ENCODE measurements around the gene MIXL1. TPM values are rescaled to one million over a fixed set of nuclear protein-coding genes. Genes with fewer than 3 reads are reported as not detected.
"Not testable (repeated sequence)": the region's sequence is repeated elsewhere in the genome, so short reads cannot be mapped to it uniquely, and the experiment has no call there.

MIXL1 gene
- total and polyA plus RNA-seq, 2 of the 13 experiments (the other 11 are each of a cell fraction or from before 2014, with no cell fraction given): 7.6 to 18.5 TPM

DNA sequence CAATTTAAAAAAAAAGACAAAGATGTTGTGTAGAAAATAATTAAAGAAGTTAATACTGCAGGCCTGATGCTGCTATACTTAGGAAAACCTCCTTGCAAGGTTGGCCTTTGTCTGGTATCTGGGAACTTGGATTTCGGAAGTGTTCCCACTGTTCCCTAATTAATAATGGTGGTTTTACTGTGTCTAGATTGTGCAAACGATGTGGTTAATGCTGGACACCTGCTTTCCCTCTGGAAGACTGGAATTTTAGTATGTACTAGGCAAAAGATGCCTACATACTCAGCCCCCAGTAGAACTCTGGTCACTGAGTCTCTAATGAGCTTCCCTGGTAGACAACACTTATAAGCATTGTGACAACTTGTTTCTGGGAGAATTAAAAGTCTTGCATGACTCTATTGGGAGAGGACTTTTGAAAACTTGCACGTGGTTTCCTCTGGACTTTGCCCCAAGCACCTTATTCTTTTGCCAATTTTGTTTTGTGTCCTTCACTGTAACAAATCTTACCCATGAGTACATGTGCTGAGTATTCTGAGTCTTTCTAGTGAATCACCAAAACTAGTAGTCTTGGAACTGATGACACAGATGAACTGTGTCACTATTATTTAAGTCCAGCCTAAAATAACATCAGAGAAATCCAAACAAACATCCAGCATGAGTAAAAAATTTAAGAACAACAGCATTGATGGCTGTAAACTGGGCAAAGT is 45.1 kb downstream of the MIXL1 start (continued):
- no peak for TF ChIP-seq ARID4A (CRISPR knock-in tag; IDR thresholded peaks at IDR 0.05; ENCODE audit: borderline replicate concordance)
- TF ChIP-seq ZNF589 (CRISPR knock-in tag; conservative IDR thresholded peaks at IDR 0.05): no peak
- TF ChIP-seq TOE1 (CRISPR knock-in tag; IDR thresholded peaks at IDR 0.05): no peak
- TF ChIP-seq RFXANK (CRISPR knock-in tag; IDR thresholded peaks at IDR 0.05): no peak
- no peak for TF ChIP-seq ZNF441 (CRISPR knock-in tag; IDR thresholded peaks at IDR 0.05; ENCODE audit: borderline replicate concordance)
- no peak for TF ChIP-seq BHLHE40 (IDR thresholded peaks at IDR 0.05; ENCODE audit: low read length)
- TF ChIP-seq MIER2 (CRISPR knock-in tag; IDR thresholded peaks at IDR 0.05): no peak

DNA sequence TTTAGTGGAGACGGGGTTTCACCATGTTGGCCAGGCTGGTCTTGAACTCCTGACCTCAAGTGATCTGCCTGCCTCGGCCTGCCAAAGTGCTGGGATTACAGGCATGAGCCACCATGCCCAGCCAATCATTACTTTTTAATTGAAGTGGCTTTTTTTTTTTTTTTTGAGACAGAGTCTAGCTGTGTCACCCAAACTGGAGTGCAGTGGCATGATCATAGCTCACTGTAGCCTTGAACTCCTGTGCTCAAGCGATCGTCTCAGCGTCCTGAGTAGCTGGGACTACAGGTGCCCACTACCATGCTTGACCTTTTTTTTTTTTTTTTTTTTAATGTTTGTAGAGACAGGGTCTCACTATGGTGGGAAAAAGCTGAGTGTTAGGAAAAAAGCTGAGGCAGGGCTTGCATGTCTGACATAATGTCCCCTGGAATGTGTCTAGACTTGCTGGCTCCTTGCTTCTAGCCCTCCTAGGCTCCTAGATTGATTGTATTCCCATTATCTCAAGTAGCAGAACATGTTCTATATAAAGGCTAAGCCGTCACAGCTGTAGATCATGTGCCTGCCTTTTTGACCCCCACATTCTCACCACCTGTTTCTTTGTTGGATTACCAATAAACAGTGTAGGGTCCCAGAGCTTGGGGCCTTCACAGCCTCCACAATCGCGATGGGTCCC is 48.9 kb downstream of the MIXL1 start:
- BruUV-seq (replicated peaks); CTCF ChIA-PET (ENCODE audit: low intra/inter-chr PET ratio, low total read pairs); H4K20me1 ChIP-seq (ENCODE audit: insufficient read depth, low read length); intact Hi-C loops (cut with micrococcal nuclease; ENCODE audit: unreplicated experiment); H2AFZ ChIP-seq (ENCODE audit: low read length); ATAC-seq; DNase-seq (ENCODE audit: low spot score); FAIRE-seq; H3K27me3 ChIP-seq (ENCODE audit: control insufficient read depth in 1 of 2, insufficient read depth in 2 of 2, low read length in 2 of 2); H3K9me3 ChIP-seq (ENCODE audit: low read length); H3K9ac ChIP-seq (ENCODE audit: insufficient read depth, low read depth, low read length); in situ Hi-C loops (cut with HindIII; ENCODE audit: extremely low pct_ligation_motif_present, low pct_unique_long_range_greater_than_20kb); H3K79me2 ChIP-seq (ENCODE audit: insufficient read depth, low read length); H3K4me3 ChIP-seq (replicated peaks in 1 of 3; ENCODE audit: insufficient read depth in 1 of 3, low read depth in 2 of 3, low read length in 3 of 3); H3K4me2 ChIP-seq (ENCODE audit: low read depth, low read length); H3K27ac ChIP-seq (ENCODE audit: extremely low read length, insufficient read depth, low read length): not testable (repeated sequence)
- Histone ChIP-seq H3K4me1 (ENCODE audit: insufficient read depth, low read length) (peaks cover 13% of the 10 kb centered on the region), H3K36me3 (replicated peaks in 1 of 2; ENCODE audit: control insufficient read depth in 1 of 2, insufficient read depth in 2 of 2, low read length in 2 of 2) (peaks cover 2 to 12% of the 10 kb centered on the region in 2 experiments; a peak in 4 of 5 replicates)
- POLR2A ChIA-PET: interaction anchor here (0.7 kb wide), 1 partner anchor 33 kb away, joined by 3 read pairs; no protein-coding TSS in a partner anchor
- WGBS (ENCODE audit: low lambda C conversion rate): 89% methylated on average over 7 of the region's 8 CpGs
